ENCODE data around the gene NUCKS1. TPM values are rescaled to one million over a fixed set of nuclear protein-coding genes. Genes with fewer than 3 reads are reported as not detected.

The NUCKS1 gene
- total RNA-seq, 1 donor from 2014 or later = 152 TPM

GRCh38 chr1:205772607-205773032 is 22.6 kb upstream of the NUCKS1 start:
- no peak overlapping the region for H3K4me3 ChIP-seq (ENCODE audit: low read length in 3 of 3)
- peaks cover 5 to 10% (median 6%) of the 10 kb centered on the region in 3 donors for H3K36me3 ChIP-seq (ENCODE audit: control insufficient read depth in 3 of 3, insufficient read depth in 3 of 3, low read length in 3 of 3)
- no peaks in the 10 kb centered on the region for H3K27me3 ChIP-seq (ENCODE audit: control insufficient read depth in 3 of 3, insufficient read depth in 3 of 3, low read length in 3 of 3)
- no peaks in the 10 kb centered on the region for H3K9me3 ChIP-seq (ENCODE audit: control insufficient read depth in 3 of 3, low read length in 3 of 3)
- no peak overlapping the region for H3K9ac ChIP-seq (ENCODE audit: low read depth in 1 of 3, low read length in 3 of 3)
- no peak overlapping the region for H3K27ac ChIP-seq (ENCODE audit: low read depth, low read length)
- H3K4me1 ChIP-seq (ENCODE audit: control insufficient read depth in 3 of 3, insufficient read depth in 3 of 3, low read length in 3 of 3) = peaks cover 3 to 12% (median 11%) of the 10 kb centered on the region in 3 donors

- Histone ChIP-seq H3K27me3 (ENCODE audit: control insufficient read depth in 3 of 3, insufficient read depth in 3 of 3, low read length in 3 of 3) (no peaks in the 10 kb centered on the region), H3K9ac (ENCODE audit: low read depth in 1 of 3, low read length in 3 of 3) (no peak overlapping the region), H3K4me3 (ENCODE audit: low read length in 3 of 3) (no peak overlapping the region), H3K27ac (ENCODE audit: low read depth, low read length) (no peak overlapping the region), H3K9me3 (ENCODE audit: control insufficient read depth in 3 of 3, low read length in 3 of 3) (no peaks in the 10 kb centered on the region), H3K4me1 (ENCODE audit: control insufficient read depth in 3 of 3, insufficient read depth in 3 of 3, low read length in 3 of 3) (peaks cover 1 to 7% (median 7%) of the 10 kb centered on the region in 3 donors), H3K36me3 (ENCODE audit: control insufficient read depth in 3 of 3, insufficient read depth in 3 of 3, low read length in 3 of 3) (peaks cover 5 to 10% (median 6%) of the 10 kb centered on the region in 3 donors)
Observed at GRCh38 chr1:205770618-205771017, 20.6 kb upstream of the NUCKS1 start.

GRCh38 chr1:205769641-205770365 is 19.8 kb upstream of the NUCKS1 start:
- Histone ChIP-seq H3K4me3 (ENCODE audit: low read length in 3 of 3) (no peak overlapping the region), H3K36me3 (ENCODE audit: control insufficient read depth in 3 of 3, insufficient read depth in 3 of 3, low read length in 3 of 3) (peaks cover 5 to 10% (median 6%) of the 10 kb centered on the region in 3 donors), H3K4me1 (ENCODE audit: control insufficient read depth in 3 of 3, insufficient read depth in 3 of 3, low read length in 3 of 3) (peaks cover 0 to 5% (median 4%) of the 10 kb centered on the region in 3 donors), H3K9me3 (ENCODE audit: control insufficient read depth in 3 of 3, low read length in 3 of 3) (no peaks in the 10 kb centered on the region), H3K27ac (ENCODE audit: low read depth, low read length) (no peak overlapping the region), H3K9ac (ENCODE audit: low read depth in 1 of 3, low read length in 3 of 3) (no peak overlapping the region), H3K27me3 (ENCODE audit: control insufficient read depth in 3 of 3, insufficient read depth in 3 of 3, low read length in 3 of 3) (no peaks in the 10 kb centered on the region)

- H3K9me3 ChIP-seq (ENCODE audit: control insufficient read depth in 3 of 3, low read length in 3 of 3) = no peaks in the 10 kb centered on the region
- no peaks in the 10 kb centered on the region for H3K27me3 ChIP-seq (ENCODE audit: control insufficient read depth in 3 of 3, insufficient read depth in 3 of 3, low read length in 3 of 3)
- H3K4me3 ChIP-seq (ENCODE audit: low read length in 3 of 3) = no peak overlapping the region
- H3K9ac ChIP-seq (ENCODE audit: low read depth in 1 of 3, low read length in 3 of 3) = no peak overlapping the region
- no peaks in the 10 kb centered on the region for H3K4me1 ChIP-seq (ENCODE audit: control insufficient read depth in 3 of 3, insufficient read depth in 3 of 3, low read length in 3 of 3)
- H3K36me3 ChIP-seq (ENCODE audit: control insufficient read depth in 3 of 3, insufficient read depth in 3 of 3, low read length in 3 of 3) = peaks cover 5 to 10% (median 6%) of the 10 kb centered on the region in 3 donors
- no peak overlapping the region for H3K27ac ChIP-seq (ENCODE audit: low read depth, low read length)
Observed at GRCh38 chr1:205767248-205767647, 17.3 kb upstream of the NUCKS1 start.

- Histone ChIP-seq H3K9ac (ENCODE audit: low read depth in 1 of 3, low read length in 3 of 3) (no peak overlapping the region), H3K4me1 (ENCODE audit: control insufficient read depth in 3 of 3, insufficient read depth in 3 of 3, low read length in 3 of 3) (no peaks in the 10 kb centered on the region), H3K36me3 (ENCODE audit: control insufficient read depth in 3 of 3, insufficient read depth in 3 of 3, low read length in 3 of 3) (peaks cover 5 to 10% (median 6%) of the 10 kb centered on the region in 3 donors), H3K27ac (ENCODE audit: low read depth, low read length) (no peak overlapping the region), H3K27me3 (ENCODE audit: control insufficient read depth in 3 of 3, insufficient read depth in 3 of 3, low read length in 3 of 3) (no peaks in the 10 kb centered on the region), H3K4me3 (ENCODE audit: low read length in 3 of 3) (no peak overlapping the region), H3K9me3 (ENCODE audit: control insufficient read depth in 3 of 3, low read length in 3 of 3) (no peaks in the 10 kb centered on the region)
Observed at GRCh38 chr1:205766570-205766969, 16.6 kb upstream of the NUCKS1 start.

- Histone ChIP-seq H3K4me1 (ENCODE audit: control insufficient read depth in 3 of 3, insufficient read depth in 3 of 3, low read length in 3 of 3) (no peaks in the 10 kb centered on the region), H3K27me3 (ENCODE audit: control insufficient read depth in 3 of 3, insufficient read depth in 3 of 3, low read length in 3 of 3) (no peaks in the 10 kb centered on the region), H3K4me3 (ENCODE audit: low read length in 3 of 3) (no peak overlapping the region), H3K9ac (ENCODE audit: low read depth in 1 of 3, low read length in 3 of 3) (no peak overlapping the region), H3K36me3 (ENCODE audit: control insufficient read depth in 3 of 3, insufficient read depth in 3 of 3, low read length in 3 of 3) (peaks cover 5 to 10% (median 6%) of the 10 kb centered on the region in 3 donors), H3K27ac (ENCODE audit: low read depth, low read length) (no peak overlapping the region), H3K9me3 (ENCODE audit: control insufficient read depth in 3 of 3, low read length in 3 of 3) (no peaks in the 10 kb centered on the region)
Observed at GRCh38 chr1:205766038-205766437, 16.1 kb upstream of the NUCKS1 start.

GRCh38 chr1:205764578-205764977 is 14.6 kb upstream of the NUCKS1 start:
- Histone ChIP-seq H3K36me3 (ENCODE audit: control insufficient read depth in 3 of 3, insufficient read depth in 3 of 3, low read length in 3 of 3) (no peaks in the 10 kb centered on the region), H3K4me3 (ENCODE audit: low read length in 3 of 3) (no peak overlapping the region), H3K27me3 (ENCODE audit: control insufficient read depth in 3 of 3, insufficient read depth in 3 of 3, low read length in 3 of 3) (no peaks in the 10 kb centered on the region), H3K27ac (ENCODE audit: low read depth, low read length) (no peak overlapping the region), H3K4me1 (ENCODE audit: control insufficient read depth in 3 of 3, insufficient read depth in 3 of 3, low read length in 3 of 3) (no peaks in the 10 kb centered on the region), H3K9me3 (ENCODE audit: control insufficient read depth in 3 of 3, low read length in 3 of 3) (no peaks in the 10 kb centered on the region), H3K9ac (ENCODE audit: low read depth in 1 of 3, low read length in 3 of 3) (no peak overlapping the region)

GRCh38 chr1:205763980-205764379 is 14.0 kb upstream of the NUCKS1 start:
- H3K9ac ChIP-seq (ENCODE audit: low read depth in 1 of 3, low read length in 3 of 3) = no peak overlapping the region
- H3K4me1 ChIP-seq (ENCODE audit: control insufficient read depth in 3 of 3, insufficient read depth in 3 of 3, low read length in 3 of 3) = no peaks in the 10 kb centered on the region
- no peak overlapping the region for H3K27ac ChIP-seq (ENCODE audit: low read depth, low read length)
- H3K9me3 ChIP-seq (ENCODE audit: control insufficient read depth in 3 of 3, low read length in 3 of 3) = no peaks in the 10 kb centered on the region
- no peak overlapping the region for H3K4me3 ChIP-seq (ENCODE audit: low read length in 3 of 3)
- H3K36me3 ChIP-seq (ENCODE audit: control insufficient read depth in 3 of 3, insufficient read depth in 3 of 3, low read length in 3 of 3) = no peaks in the 10 kb centered on the region
- H3K27me3 ChIP-seq (ENCODE audit: control insufficient read depth in 3 of 3, insufficient read depth in 3 of 3, low read length in 3 of 3) = no peaks in the 10 kb centered on the region

- no peaks in the 10 kb centered on the region for H3K27me3 ChIP-seq (ENCODE audit: control insufficient read depth in 3 of 3, insufficient read depth in 3 of 3, low read length in 3 of 3)
- no peak overlapping the region for H3K4me3 ChIP-seq (ENCODE audit: low read length in 3 of 3)
- no peak overlapping the region for H3K27ac ChIP-seq (ENCODE audit: low read depth, low read length)
- H3K9me3 ChIP-seq (ENCODE audit: control insufficient read depth in 3 of 3, low read length in 3 of 3) = no peaks in the 10 kb centered on the region
- no peaks in the 10 kb centered on the region for H3K4me1 ChIP-seq (ENCODE audit: control insufficient read depth in 3 of 3, insufficient read depth in 3 of 3, low read length in 3 of 3)
- H3K36me3 ChIP-seq (ENCODE audit: control insufficient read depth in 3 of 3, insufficient read depth in 3 of 3, low read length in 3 of 3) = no peaks in the 10 kb centered on the region
- H3K9ac ChIP-seq (ENCODE audit: low read depth in 1 of 3, low read length in 3 of 3) = no peak overlapping the region
Observed at GRCh38 chr1:205760606-205761005, 10.6 kb upstream of the NUCKS1 start.

- Histone ChIP-seq H3K4me3 (ENCODE audit: low read length in 3 of 3) (no peak overlapping the region), H3K9ac (ENCODE audit: low read depth in 1 of 3, low read length in 3 of 3) (no peak overlapping the region), H3K4me1 (ENCODE audit: control insufficient read depth in 3 of 3, insufficient read depth in 3 of 3, low read length in 3 of 3) (no peaks in the 10 kb centered on the region), H3K27me3 (ENCODE audit: control insufficient read depth in 3 of 3, insufficient read depth in 3 of 3, low read length in 3 of 3) (no peaks in the 10 kb centered on the region), H3K9me3 (ENCODE audit: control insufficient read depth in 3 of 3, low read length in 3 of 3) (no peaks in the 10 kb centered on the region), H3K36me3 (ENCODE audit: control insufficient read depth in 3 of 3, insufficient read depth in 3 of 3, low read length in 3 of 3) (no peaks in the 10 kb centered on the region), H3K27ac (ENCODE audit: low read depth, low read length) (no peak overlapping the region)
Observed at GRCh38 chr1:205756552-205756951, 6.6 kb upstream of the NUCKS1 start.

All from skeletal muscle tissue (tissue), 4 donors.